ENCODE measurements around the gene EXOSC9. TPM values are rescaled to one million over a fixed set of nuclear protein-coding genes. Genes with fewer than 3 reads are reported as not detected.

EXOSC9 gene
- total and polyA plus RNA-seq, 2 of the 8 experiments (the other 6 are each of a cell fraction or from before 2014, with no cell fraction given), result 33.2 to 54.9 TPM

GRCh38 chr4:121823505-121824170 lies 22.5 kb downstream of the EXOSC9 start, which contains the start of gene CCNA2 (continued):
- TF ChIP-seq ATF2 (IDR thresholded peaks at IDR 0.05; ENCODE audit: low read length), result no peak
- TF ChIP-seq RXRA (IDR thresholded peaks at IDR 0.05; ENCODE audit: insufficient read depth, low read depth, low read length), result no peak
- peak; percentile 98 for TF ChIP-seq KDM4A (IDR thresholded peaks at IDR 0.05; ENCODE audit: low read depth, low read length, severe bottlenecking)
- no peak for TF ChIP-seq SUZ12 (IDR thresholded peaks at IDR 0.05; ENCODE audit: low read length)
- TF ChIP-seq YY1 (IDR thresholded peaks at IDR 0.05; ENCODE audit: low read depth, low read length), result no peak
- no peak for TF ChIP-seq RFX5 (IDR thresholded peaks at IDR 0.05; ENCODE audit: borderline replicate concordance, low read depth, low read length)
- TF ChIP-seq CTBP2 (IDR thresholded peaks at IDR 0.05; ENCODE audit: borderline replicate concordance, insufficient read depth, insufficient read length, low read length), result no peak
- no peak for TF ChIP-seq EZH2 (IDR thresholded peaks at IDR 0.05; ENCODE audit: low read depth, low read length, severe bottlenecking)
- TF ChIP-seq JUN (IDR thresholded peaks at IDR 0.05; ENCODE audit: low read depth, low read length), result no peak
- peak; percentile 90 to 96 for TF ChIP-seq SIN3A (conservative IDR thresholded peaks at IDR 0.05 in 1 of 2, IDR thresholded peaks at IDR 0.05 in 1 of 2; ENCODE audit: low read depth in 1 of 2, low read length in 2 of 2)
- TF ChIP-seq TAF7 (optimal IDR thresholded peaks at IDR 0.05; ENCODE audit: borderline replicate concordance, low read depth, low read length), result peak; percentile 85
- TF ChIP-seq PHF8 (conservative IDR thresholded peaks at IDR 0.05; ENCODE audit: low read depth, low read length), result peak; percentile 94
- no peak for TF ChIP-seq GABPA (IDR thresholded peaks at IDR 0.05; ENCODE audit: borderline replicate concordance, insufficient read depth, low read length)
- TF ChIP-seq NANOG (IDR thresholded peaks at IDR 0.05; ENCODE audit: insufficient read depth, low read depth, low read length, poor library complexity, severe bottlenecking), result no peak
- TF ChIP-seq E2F6 (IDR thresholded peaks at IDR 0.05), result peak; percentile 26; the same call in 1 of the 2 replicates
- no peak for TF ChIP-seq CBX8 (IDR thresholded peaks at IDR 0.05; ENCODE audit: borderline replicate concordance, low read depth, low read length)
- no peak for TF ChIP-seq SIRT6 (IDR thresholded peaks at IDR 0.05; ENCODE audit: low read length)
- no peak for TF ChIP-seq SP4 (IDR thresholded peaks at IDR 0.05; ENCODE audit: low read length)
- no peak for TF ChIP-seq SIX5 (IDR thresholded peaks at IDR 0.05; ENCODE audit: low read depth, low read length)
- peak; percentile 66 for TF ChIP-seq SP1 (IDR thresholded peaks at IDR 0.05; ENCODE audit: low read depth, low read length)
- TF ChIP-seq POLR2A (IDR thresholded peaks at IDR 0.05; ENCODE audit: control extremely low read depth in 1 of 2, low read depth in 2 of 2, low read length in 2 of 2), result peak; percentile 92 to 94
- TF ChIP-seq MAX (IDR thresholded peaks at IDR 0.05), result peak; percentile 75

All from H1 (cell line).